Spleen (tissue), 7 donors: Measurements from ENCODE around the gene KCNJ18.
"Not testable (repeated sequence)": the region's sequence is repeated elsewhere in the genome, so short reads cannot be mapped to it uniquely, and the experiment has no call there.

ENCODE experiments used
- POLR2A ChIP-seq, 3 donors: fragments of 450-650 bp; IDR thresholded peaks; one replicate each; pipeline ENCODE4 v1.5.1; 2017; ENCODE audit warnings: antibody characterized with exemption in 3 of 3, mild to moderate bottlenecking in 1 of 3
- POLR2AphosphoS5 ChIP-seq, 3 donors: sonication (generic); formaldehyde crosslinking; IDR thresholded peaks; one replicate each; pipeline ENCODE4 v1.5.1; 2017; ENCODE audit warnings: antibody characterized with exemption in 3 of 3
- TF ChIP-seq, protein P1 (sequence below), 11 experiments: fragments of 200-600 bp in 7 of 11; fragments of 450-650 bp in 4 of 11; sonication (generic) in 4 of 11; IDR thresholded peaks in 8 of 11; conservative IDR thresholded peaks in 3 of 11; 1 replicate in 7 of 11; 2 replicates in 4 of 11; pipeline versions ENCODE4 v1.4.0 to v1.8.0; 2016 to 2021; ENCODE audit warnings: antibody characterized with exemption in 11 of 11, inconsistent platforms in 4 of 11, mild to moderate bottlenecking in 1 of 11
- donor health status: DM: no; HTN: no; CAD: no; lungs with moderate emphysema.
- donor health status: DM: no; HTN: no; CAD: no.
- donor health status: DM: no; HTN: no; CAD: no.

DNA sequence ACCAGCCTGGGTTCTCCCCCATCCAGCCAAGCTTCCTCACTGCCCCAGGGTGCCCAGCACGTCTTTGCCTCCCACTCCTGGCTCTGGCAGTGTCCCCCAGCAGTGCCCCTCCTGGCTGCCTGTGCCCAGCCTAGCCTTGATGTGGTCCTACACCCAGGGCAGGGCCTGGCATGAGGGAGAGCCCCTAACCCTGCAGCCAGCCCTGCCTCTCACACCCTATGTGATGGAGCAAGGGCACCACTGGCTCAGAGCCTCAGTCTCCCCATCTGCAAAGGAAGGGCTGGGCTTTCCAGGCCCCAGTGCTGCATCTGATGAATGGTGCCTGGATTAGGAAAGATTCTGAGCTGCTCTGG, 5.2 kb downstream of the KCNJ18 start:
- TF ChIP-seq, protein P1, sequence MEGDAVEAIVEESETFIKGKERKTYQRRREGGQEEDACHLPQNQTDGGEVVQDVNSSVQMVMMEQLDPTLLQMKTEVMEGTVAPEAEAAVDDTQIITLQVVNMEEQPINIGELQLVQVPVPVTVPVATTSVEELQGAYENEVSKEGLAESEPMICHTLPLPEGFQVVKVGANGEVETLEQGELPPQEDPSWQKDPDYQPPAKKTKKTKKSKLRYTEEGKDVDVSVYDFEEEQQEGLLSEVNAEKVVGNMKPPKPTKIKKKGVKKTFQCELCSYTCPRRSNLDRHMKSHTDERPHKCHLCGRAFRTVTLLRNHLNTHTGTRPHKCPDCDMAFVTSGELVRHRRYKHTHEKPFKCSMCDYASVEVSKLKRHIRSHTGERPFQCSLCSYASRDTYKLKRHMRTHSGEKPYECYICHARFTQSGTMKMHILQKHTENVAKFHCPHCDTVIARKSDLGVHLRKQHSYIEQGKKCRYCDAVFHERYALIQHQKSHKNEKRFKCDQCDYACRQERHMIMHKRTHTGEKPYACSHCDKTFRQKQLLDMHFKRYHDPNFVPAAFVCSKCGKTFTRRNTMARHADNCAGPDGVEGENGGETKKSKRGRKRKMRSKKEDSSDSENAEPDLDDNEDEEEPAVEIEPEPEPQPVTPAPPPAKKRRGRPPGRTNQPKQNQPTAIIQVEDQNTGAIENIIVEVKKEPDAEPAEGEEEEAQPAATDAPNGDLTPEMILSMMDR (IDR thresholded peaks at IDR 0.05 in 8 of 11, conservative IDR thresholded peaks at IDR 0.05 in 3 of 11) = not testable (repeated sequence)
- TF ChIP-seq POLR2A, POLR2AphosphoS5 (IDR thresholded peaks at IDR 0.05): not testable (repeated sequence)
